HG03460 (cell line): ENCODE measurements around the gene CFAP57.

Source experiments
- ATAC-seq: cut with Tn5 transposase; IDR thresholded peaks from one replicate; pipeline ENCODE4 v1.9.1; 2021; ENCODE audit not compliant: unreplicated experiment

CFAP57 gene

DNA sequence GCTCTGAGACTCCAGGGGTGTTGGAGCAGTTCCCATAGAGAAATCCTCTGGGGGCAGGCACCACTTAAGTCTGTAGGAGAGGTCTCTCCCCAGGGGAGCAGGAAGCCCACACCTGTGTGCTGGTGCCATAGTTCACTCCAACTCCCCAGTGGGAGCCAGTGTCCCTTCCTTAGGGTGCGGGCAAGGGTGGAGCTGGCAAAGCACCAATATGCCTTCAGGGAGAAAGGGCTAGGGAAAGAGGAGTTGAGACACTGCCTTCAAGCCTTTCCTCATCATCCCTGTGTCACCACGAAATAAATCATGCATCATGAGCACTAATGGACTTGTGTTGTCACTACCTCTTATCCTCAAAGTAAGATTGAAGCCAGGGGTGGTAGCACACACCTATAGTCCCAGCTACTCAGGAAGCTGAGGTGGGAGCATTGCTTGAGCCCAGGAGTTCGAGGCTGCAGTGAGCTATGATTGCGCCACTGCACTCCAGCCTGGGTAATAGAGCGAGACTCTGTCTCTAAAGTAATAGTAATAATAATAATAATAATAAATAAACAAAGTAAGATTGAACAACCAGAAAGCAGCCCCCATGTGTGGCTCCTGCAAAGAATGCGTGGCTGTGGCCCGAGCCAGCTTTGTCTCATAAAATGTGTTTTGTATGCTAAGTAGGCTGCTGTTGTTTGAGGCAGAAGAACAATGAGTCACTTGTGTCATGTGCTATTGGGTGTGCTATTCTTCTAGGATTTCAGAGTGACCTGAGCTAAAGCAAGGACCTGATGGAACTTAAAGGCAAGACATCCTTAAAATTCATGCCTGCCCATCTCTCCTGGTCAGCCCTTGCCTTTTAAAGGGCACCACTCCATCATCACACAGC lies 122.0 kb downstream of the CFAP57 start:
- no peak for ATAC-seq

- no peak for ATAC-seq
Observed at GRCh38 chr1:43294761-43295160, 122.6 kb downstream of the CFAP57 start.

DNA sequence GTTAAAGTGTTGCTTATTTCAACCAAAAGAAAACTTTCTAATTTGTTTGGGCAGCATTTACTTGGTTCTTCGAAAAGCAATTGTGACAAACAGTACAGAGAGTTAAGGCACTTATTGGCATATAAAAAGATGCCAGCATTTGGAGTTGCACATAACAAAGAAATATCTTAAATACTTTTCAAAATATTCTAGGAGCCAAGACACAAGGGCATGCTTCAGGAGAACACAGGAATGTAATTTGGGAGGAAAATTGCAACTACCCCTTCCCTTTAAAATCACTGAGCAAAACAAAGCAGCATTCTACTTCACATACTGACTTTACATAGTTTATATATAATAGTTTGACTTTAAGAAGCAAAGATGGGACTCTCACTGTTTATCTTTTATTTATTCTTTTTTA lies 124.1 kb downstream of the CFAP57 start:
- no peak for ATAC-seq

DNA sequence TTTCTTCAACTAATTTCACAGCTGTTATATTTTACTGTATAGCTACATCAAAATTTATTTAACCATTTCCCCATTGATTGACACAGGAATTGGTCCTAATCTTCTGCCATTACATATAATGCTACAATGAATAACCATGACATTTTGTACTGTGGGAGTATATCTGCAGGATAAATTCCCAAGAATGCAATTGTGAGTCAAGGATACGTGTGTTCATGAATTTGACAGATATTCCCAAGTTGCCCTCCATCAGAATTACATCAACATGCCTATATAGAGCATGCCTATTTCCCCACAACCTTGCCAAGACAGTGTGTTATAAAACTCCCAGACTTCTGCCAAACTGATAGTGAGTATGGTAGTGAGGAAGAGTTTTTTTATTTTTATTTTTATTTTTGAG lies 125.9 kb downstream of the CFAP57 start:
- no peak for ATAC-seq

DNA sequence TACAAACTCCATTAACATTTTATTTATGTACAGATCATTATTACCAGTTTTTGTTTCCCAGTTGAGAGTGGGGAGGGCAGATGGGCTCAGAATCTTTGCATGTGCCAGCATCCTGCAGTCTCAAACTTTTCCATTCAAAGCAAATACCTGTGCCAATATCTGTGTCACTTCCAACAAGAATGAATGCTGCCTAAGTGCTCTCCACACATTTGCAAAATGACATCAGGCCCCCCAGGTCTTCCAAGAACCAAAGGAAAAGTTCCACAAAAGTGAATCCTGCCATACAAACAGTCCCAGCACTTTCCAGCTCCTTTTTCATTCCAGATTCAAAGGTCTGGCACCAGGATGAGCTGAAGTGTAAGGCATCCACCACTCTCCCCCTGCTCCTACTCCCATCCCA lies 127.0 kb downstream of the CFAP57 start:
- ATAC-seq: no peak

GRCh38 chr1:43300378-43301094 lies 128.4 kb downstream of the CFAP57 start, which contains the start of gene TIE1:
Gene TIE1, plus strand, starts transcription at chr1:43300982. Its CDS starts 90 bp downstream, at chr1:43301072.
- no peak for ATAC-seq

DNA sequence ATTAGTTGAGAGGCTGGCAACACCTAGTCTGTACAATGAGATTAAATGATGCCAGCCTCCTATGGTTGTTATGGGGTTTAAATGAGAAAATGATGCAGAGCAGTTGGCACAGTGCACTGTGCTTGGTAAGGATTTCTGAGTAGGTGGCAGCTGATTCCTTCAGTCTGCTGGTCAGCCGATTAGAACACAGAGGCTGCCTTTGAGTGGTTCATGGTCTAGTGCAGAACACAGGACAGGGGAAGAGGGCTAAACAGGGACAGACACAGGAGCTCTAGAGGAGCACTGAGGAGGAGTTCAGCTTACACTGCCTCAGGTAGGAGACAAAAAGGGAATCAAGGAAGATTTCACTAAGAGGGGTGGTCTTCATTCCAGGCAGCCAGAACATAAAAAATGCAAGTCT lies 130.1 kb downstream of the CFAP57 start:
- ATAC-seq: no peak

GRCh38 chr1:43302721-43303470 lies 130.8 kb downstream of the CFAP57 start:
- no peak for ATAC-seq

DNA sequence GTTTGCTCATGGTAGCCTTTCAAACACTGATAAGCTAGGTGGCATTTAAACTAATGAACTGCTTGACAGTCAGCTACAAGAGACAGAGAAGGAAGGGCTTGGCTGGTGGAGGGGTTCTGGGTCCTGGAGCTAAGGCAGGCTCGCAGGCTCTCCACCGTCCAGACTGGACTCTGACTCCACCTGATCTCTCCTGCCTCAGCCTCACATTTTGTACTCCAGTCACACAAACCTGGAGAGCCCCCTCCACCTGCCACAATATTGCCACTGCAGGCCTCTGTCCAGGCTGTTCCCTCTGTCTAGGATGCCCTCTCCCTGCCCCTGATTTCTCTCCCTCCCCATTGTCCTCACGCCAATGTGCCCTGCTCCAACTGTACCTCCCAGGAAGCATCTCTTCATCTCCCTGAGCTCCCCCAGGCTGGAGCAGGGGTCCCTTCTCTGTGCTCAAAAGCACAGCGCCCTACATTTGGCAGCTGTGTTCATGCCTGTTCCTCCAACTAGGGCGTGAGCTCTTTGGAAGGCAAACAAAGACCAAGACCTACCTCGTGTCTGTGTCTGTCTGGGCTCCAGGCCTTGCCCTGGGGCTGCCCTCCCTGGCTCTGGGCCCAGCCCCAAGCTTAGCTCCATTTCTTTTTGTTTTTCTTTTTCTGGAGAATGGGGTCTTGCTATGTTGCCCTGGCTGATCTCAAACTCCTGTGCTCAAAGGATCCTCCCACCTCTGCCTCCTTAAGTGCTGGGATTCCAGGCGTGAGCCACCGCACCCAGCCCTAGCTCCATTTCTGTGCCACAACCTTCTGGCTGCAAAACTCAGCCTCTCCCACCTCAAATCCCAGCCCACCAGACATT lies 131.6 kb downstream of the CFAP57 start:
- no peak for ATAC-seq
